ENCODE results near the gene ACAP1.

- TF ChIP-seq GATA3 (IDR thresholded peaks at IDR 0.05; ENCODE audit: low read depth, low read length) (no peak), GATA2 (IDR thresholded peaks at IDR 0.05; ENCODE audit: low read depth, low read length) (no peak)
These were observed 5.7 kb upstream of the ACAP1 start for GRCh38 chr17:7330638-7331015.

Measured in SH-SY5Y (cell line).